Heart right ventricle (tissue), 16 donors: ENCODE data around the gene BRMS1L. TPM values are rescaled to one million over a fixed set of nuclear protein-coding genes. Genes with fewer than 3 reads are reported as not detected.
"Not testable (repeated sequence)": the region's sequence is repeated elsewhere in the genome, so short reads cannot be mapped to it uniquely, and the experiment has no call there.

ENCODE experiments used
- ATAC-seq, 8 donors: fragments of 200-7000 bp; cut with Tn5 transposase; one replicate each; pipeline ENCODE4 v1.9.1; 2020; ENCODE audit warnings: mild to moderate bottlenecking in 8 of 8, moderate library complexity in 8 of 8, moderate number of reproducible peaks in 1 of 8
- DNase-seq, 2 donors: peaks; one replicate each; pipeline ENCODE4 v3.0.0-alpha.2; 2020
- H3K27ac ChIP-seq, 10 donors: fragments of 200-600 bp; sonication (generic) in 2 of 10; one replicate each; pipeline versions ENCODE4 v1.5.0 to v1.8.0; 2020 to 2022; ENCODE audit warnings: mild to moderate bottlenecking in 3 of 10
- H3K27me3 ChIP-seq, 7 donors: fragments of 200-600 bp; one replicate each; pipeline ENCODE4 v1.8.0; 2021 to 2022; ENCODE audit warnings: mild to moderate bottlenecking in 2 of 7
- H3K36me3 ChIP-seq, 9 donors: fragments of 200-600 bp; sonication (generic) in 1 of 9; one replicate each; pipeline versions ENCODE4 v1.5.0 to v1.8.0; 2020 to 2022; ENCODE audit warnings: mild to moderate bottlenecking in 2 of 9
- H3K4me1 ChIP-seq, 9 donors: fragments of 200-600 bp; sonication (generic) in 1 of 9; one replicate each; pipeline versions ENCODE4 v1.5.0 to v1.8.0; 2020 to 2022; ENCODE audit warnings: mild to moderate bottlenecking in 4 of 9
- H3K4me3 ChIP-seq, 10 donors: fragments of 200-600 bp; sonication (generic) in 2 of 10; one replicate each; pipeline versions ENCODE4 v1.5.0 to v1.8.0; 2020 to 2022; ENCODE audit warnings: mild to moderate bottlenecking in 7 of 10, moderate library complexity in 2 of 10
- H3K9me3 ChIP-seq, 11 donors: fragments of 200-600 bp in 10 of 11; sonication (generic) in 2 of 11; one replicate each; pipeline versions ENCODE4 v1.5.0 to v1.8.0; 2013 to 2022; ENCODE audit warnings: mild to moderate bottlenecking in 2 of 11, control low read depth in 1 of 11, moderate library complexity in 1 of 11
- WGBS, 2 donors: extraction: QIAGEN DNeasy Blood & Tissue Kit; methylation state at CpG; one replicate each; pipeline ENCODE4 v1.1.7; 2013; ENCODE audit warnings: inconsistent platforms in 1 of 2; 5-methylcytosine and 5-hydroxymethylcytosine counted together
- intact Hi-C, 10 donors: fragments of 100-400 bp; cut with DNase I; formaldehyde crosslinking; loops; one replicate each; pipeline versions ENCODE4 v1.11.1 to v1.14.2; 2022
- polyA plus RNA-seq, 2 donors: library from polyadenylated mRNA; stranded (reverse); fragments of 200-250 nt; gene quantifications; one replicate each; pipeline ENCODE4 v1.2.3, GENCODE V29; 2013
- total RNA-seq, 10 donors: library from RNA; stranded (reverse); fragmentation: NEBNext Ultra II Directional in 3 of 10; extraction: Animal tissue kit (Norgen Biotek cat#: 25700) in 3 of 10; gene quantifications; one replicate each; pipeline versions ENCODE4 v1.2.1 to v1.2.4, GENCODE V29; 2021 to 2023
- TF ChIP-seq, protein P1 (sequence below), 9 donors: fragments of 200-600 bp; sonication (generic) in 2 of 9; IDR thresholded peaks; one replicate each; pipeline versions ENCODE4 v1.5.0 to v1.8.0; 2021 to 2022; ENCODE audit warnings: antibody characterized with exemption in 9 of 9, mild to moderate bottlenecking in 5 of 9, moderate library complexity in 1 of 9
- donor health status: Arrhythmogenic right ventricular cardiomyopathy.
- donor health status: ischemic (EF 13 %, LVEDD 7.1; RV severe dilation, severe dysfunction).
- donor health status: healthy with polysubstance abuse.
- donor health status: DM: no; HTN: yes; CAD: no.
- donor health status: DM: no; HTN: no; CAD: no.
- donor health status: ischemic (EF 25% LVEDD 6.9; RV normal size, moderate dysfunction).
- donor health status: ischemic (EF 25% LVEDD 5.7; RV mildly dilated, moderate dysfunction).
- donor health status: healthy.
- donor health status: DM: yes; HTN: yes; CAD: no.
- donor health status: Ischemic cardiomyopathy.
- donor health status: ischemic (EF 35%, LVEDD 5.7; RV mildly dilated, moderate dysfunction).
- donor health status: nonischemic (EF 11% LVEDD 7.7; RV severe dilation, severe dysfunction).
- donor health status: DM: yes; HTN: yes; CAD: no.
- donor health status: PGD.
- donor health status: ischemic (EF 29% LVEDD 5.4; RV normal size, mild dysfunction).
- donor health status: nonischemic (EF 23%, LVEDD 6.1; RV moderate dilation, normal function).

The BRMS1L gene
- total and polyA plus RNA-seq, 12 donors: 2.9 to 14.0 (median 11.3) TPM

DNA sequence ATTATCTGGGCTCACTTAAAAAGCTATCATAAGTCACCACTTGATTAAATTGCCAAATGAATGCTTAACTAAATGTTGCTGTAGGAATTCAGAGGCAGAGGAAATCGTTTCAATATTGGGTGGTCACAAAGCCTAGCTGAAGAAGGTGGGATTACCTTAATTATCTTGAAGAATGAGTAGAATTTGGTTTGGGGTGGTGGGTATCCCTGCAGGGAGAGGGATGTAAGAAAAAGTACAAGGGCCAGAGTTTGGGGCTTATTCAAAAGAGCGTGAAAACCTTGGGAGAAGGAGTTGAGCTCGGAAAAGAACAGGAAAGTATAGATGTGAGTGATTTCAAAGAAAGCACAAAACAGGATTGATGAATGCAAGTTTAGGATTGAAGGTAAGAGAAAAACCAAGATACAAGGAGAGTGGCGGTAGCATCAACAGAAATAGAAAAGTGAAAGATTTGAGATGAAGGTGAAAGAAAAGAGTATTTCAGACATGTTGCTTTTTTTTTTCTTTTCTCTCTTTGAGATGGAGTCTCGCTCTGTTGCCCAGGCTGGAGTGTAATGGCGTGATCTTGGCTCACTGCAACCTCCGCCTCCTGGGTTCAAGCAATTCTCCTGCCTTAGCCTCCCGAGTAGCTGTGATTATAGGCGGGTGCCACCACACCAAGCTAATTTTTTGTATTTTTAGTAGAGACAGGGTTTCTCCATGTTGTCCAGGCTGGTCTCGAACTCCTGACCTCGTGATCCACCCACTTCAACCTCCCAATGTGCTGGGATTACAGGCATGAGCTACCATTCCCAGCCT lies 1.7 kb downstream of the BRMS1L start:
- 92% methylated on average over 11 of the region's 11 CpGs for WGBS, 2 donors
- ATAC-seq: no peak
- Histone ChIP-seq H3K27ac (peak overlapping the region in 1 of 10 donors; percentile 99), H3K36me3 (peaks cover 0 to 24% (median 0%) of the 10 kb centered on the region in 9 donors), H3K9me3 (no peaks in the 10 kb centered on the region), H3K27me3 (no peaks in the 10 kb centered on the region), H3K4me3 (peak overlapping the region in 5 of 10 donors; percentile 78 to 99 (median 87)), H3K4me1 (peaks cover 0 to 16% (median 9%) of the 10 kb centered on the region in 9 donors)
- TF ChIP-seq, protein P1, sequence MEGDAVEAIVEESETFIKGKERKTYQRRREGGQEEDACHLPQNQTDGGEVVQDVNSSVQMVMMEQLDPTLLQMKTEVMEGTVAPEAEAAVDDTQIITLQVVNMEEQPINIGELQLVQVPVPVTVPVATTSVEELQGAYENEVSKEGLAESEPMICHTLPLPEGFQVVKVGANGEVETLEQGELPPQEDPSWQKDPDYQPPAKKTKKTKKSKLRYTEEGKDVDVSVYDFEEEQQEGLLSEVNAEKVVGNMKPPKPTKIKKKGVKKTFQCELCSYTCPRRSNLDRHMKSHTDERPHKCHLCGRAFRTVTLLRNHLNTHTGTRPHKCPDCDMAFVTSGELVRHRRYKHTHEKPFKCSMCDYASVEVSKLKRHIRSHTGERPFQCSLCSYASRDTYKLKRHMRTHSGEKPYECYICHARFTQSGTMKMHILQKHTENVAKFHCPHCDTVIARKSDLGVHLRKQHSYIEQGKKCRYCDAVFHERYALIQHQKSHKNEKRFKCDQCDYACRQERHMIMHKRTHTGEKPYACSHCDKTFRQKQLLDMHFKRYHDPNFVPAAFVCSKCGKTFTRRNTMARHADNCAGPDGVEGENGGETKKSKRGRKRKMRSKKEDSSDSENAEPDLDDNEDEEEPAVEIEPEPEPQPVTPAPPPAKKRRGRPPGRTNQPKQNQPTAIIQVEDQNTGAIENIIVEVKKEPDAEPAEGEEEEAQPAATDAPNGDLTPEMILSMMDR (IDR thresholded peaks at IDR 0.05): no peak
- no peak for DNase-seq
- intact Hi-C loops: loop anchor here in 1 of 10 donors (2.0 kb wide), 1 partner anchor 19 kb away; the partner anchor contains the start of gene RALGAPA1

- WGBS, 2 donors: 66 to 89% methylated on average over 1 of the region's 1 CpG
- ATAC-seq: no peak
- intact Hi-C loops: no loop called here
Observed at GRCh38 chr14:35829449-35829848, 3.3 kb downstream of the BRMS1L start.

DNA sequence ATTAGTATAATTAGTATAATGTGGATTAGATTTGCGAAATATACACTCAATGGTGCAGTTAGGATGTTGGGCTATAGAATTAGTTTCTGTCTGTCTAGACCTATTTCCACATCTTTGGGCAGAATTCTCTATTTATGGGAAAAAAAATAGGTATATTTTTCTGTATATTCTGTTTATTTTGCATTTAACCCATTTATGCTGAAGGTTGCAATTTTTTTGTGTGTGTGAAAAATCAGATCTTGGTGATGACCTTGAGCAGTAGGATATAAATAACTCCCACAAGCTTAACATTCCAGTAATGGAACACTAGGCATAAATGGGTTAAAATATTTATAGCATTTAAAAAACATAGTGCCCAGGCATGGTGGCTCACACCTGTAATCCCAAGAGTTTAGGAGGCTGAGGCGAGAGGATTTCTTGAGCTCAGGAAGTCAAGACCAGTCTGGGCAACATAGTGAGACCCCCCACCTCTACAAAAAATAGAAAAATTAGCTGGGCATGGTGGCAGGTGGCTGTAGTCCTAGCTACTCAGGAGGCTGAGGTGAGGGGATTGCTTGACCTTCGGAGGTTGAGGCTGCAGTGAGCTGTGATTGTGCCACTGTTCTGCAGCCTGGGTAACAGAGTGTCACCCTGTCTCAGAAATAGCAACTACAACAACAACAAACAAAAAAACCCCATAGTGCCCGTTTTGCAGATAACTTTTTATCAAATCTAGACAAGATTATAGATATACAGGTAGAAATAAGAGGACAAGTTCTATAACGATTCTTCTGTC lies 9.3 kb downstream of the BRMS1L start:
- intact Hi-C loops: no loop called here
- 71 to 77% methylated on average over 5 of the region's 5 CpGs for WGBS, 2 donors
- H3K9me3 ChIP-seq: peaks cover 0 to 16% (median 4%) of the 10 kb centered on the region in 11 donors
- no peaks in the 10 kb centered on the region for H3K27me3 ChIP-seq
- no peak overlapping the region for H3K27ac ChIP-seq
- peaks cover 0 to 7% (median 0%) of the 10 kb centered on the region in 9 donors for H3K4me1 ChIP-seq
- peaks cover 0 to 93% (median 29%) of the 10 kb centered on the region in 9 donors for H3K36me3 ChIP-seq
- no peak overlapping the region for H3K4me3 ChIP-seq
- DNase-seq (no peak), ATAC-seq (peak in 3 of 8 donors; percentile 30 to 75 (median 53))
- TF ChIP-seq, protein P1 (IDR thresholded peaks at IDR 0.05): no peak

More at GRCh38 chr14:35829449-35829848, 3.3 kb downstream of the BRMS1L start:
- H3K4me3 ChIP-seq: no peak overlapping the region
- H3K27me3 ChIP-seq: no peaks in the 10 kb centered on the region
- H3K36me3 ChIP-seq: peaks cover 0 to 40% (median 9%) of the 10 kb centered on the region in 9 donors
- no peak overlapping the region for H3K27ac ChIP-seq
- DNase-seq: no peak
- no peaks in the 10 kb centered on the region for H3K9me3 ChIP-seq
- H3K4me1 ChIP-seq: peaks cover 0 to 16% (median 9%) of the 10 kb centered on the region in 9 donors
- TF ChIP-seq, protein P1 (IDR thresholded peaks at IDR 0.05): no peak

DNA sequence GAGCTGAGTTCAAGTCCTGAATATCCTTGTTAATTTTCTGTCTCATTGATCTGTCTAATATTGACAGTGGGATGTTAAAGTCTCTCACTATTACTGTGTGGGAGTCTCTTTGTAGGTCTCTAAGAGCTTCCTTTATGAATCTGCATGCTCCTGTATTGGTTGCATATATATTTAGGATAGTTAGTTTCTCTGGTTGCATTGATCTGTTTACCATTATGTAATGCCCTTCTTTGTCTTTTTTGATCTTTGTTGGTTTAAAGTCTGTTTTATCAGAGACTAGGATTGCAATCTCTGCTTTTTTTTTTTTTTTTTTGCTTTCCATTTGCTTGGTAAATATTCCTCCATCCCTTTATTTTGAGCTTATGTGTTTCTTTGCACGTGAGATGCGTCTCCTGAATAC lies 15.6 kb downstream of the BRMS1L start:
- intact Hi-C loops, H3K27me3 ChIP-seq, DNase-seq, H3K4me3 ChIP-seq, H3K27ac ChIP-seq, H3K4me1 ChIP-seq, ATAC-seq: not testable (repeated sequence)
- 98 to 99% methylated on average over 2 of the region's 2 CpGs for WGBS, 2 donors
- Histone ChIP-seq H3K9me3 (peaks cover 0 to 42% (median 11%) of the 10 kb centered on the region in 11 donors), H3K36me3 (peaks cover 0 to 96% (median 20%) of the 10 kb centered on the region in 9 donors)

- H3K4me3 ChIP-seq, H3K27me3 ChIP-seq, H3K4me1 ChIP-seq, DNase-seq, ATAC-seq, intact Hi-C loops, H3K27ac ChIP-seq: not testable (repeated sequence)
- Histone ChIP-seq H3K36me3 (peaks cover 0 to 93% (median 15%) of the 10 kb centered on the region in 9 donors), H3K9me3 (peaks cover 0 to 42% (median 11%) of the 10 kb centered on the region in 11 donors)
- 98 to 100% methylated on average over 2 of the region's 2 CpGs for WGBS, 2 donors
Observed at GRCh38 chr14:35842245-35842644, 16.1 kb downstream of the BRMS1L start.
